ENCODE measurements around the gene SH3RF3. TPM values are rescaled to one million over a fixed set of nuclear protein-coding genes. Genes with fewer than 3 reads are reported as not detected.

SH3RF3 gene
- polyA plus RNA-seq, 1 of the 3 experiments (the other 2 are of a cell fraction), result 1.9 TPM

GRCh38 chr2:109422758-109423500 lies 293.9 kb downstream of the SH3RF3 start:
- Histone ChIP-seq H3K9ac (no peak overlapping the region), H3K36me3 (replicated peaks in 1 of 2; ENCODE audit: control insufficient read depth in 1 of 2, insufficient read depth in 2 of 2, low read length in 1 of 2) (no peaks in the 10 kb centered on the region), H3K4me1 (ENCODE audit: control insufficient read depth in 1 of 2, insufficient read depth in 2 of 2, low read depth in 1 of 2, low read length in 1 of 2) (peaks cover 9 to 11% of the 10 kb centered on the region in 2 experiments; a peak in 2 of 4 replicates), H3K4me2 (no peak overlapping the region), H3K79me2 (ENCODE audit: insufficient read depth) (no peaks in the 10 kb centered on the region), H3K27me3 (ENCODE audit: insufficient read depth) (no peaks in the 10 kb centered on the region), H3K9me3 (no peaks in the 10 kb centered on the region), H2AFZ (ENCODE audit: low read depth) (no peak overlapping the region), H3F3A (replicated peaks; ENCODE audit: insufficient read depth) (peaks cover 22% of the 10 kb centered on the region), H3K9me2 (no peaks in the 10 kb centered on the region), H4K20me1 (ENCODE audit: insufficient read depth) (peaks cover 5% of the 10 kb centered on the region; the same call in 1 of the 2 replicates), H3K4me3 (ENCODE audit: low read depth in 2 of 2, low read length in 1 of 2) (no peak overlapping the region), H3K27ac (ENCODE audit: low read depth in 2 of 2, low read length in 1 of 2) (no peak overlapping the region)
- DNase-seq, result no peak
- ChIA-PET CTCF (no interaction called here), POLR2A (no interaction called here)
- TF ChIP-seq CHD2 (IDR thresholded peaks at IDR 0.05; ENCODE audit: low read length, partially characterized antibody) (no peak), POLR2AphosphoS5 (IDR thresholded peaks at IDR 0.05; ENCODE audit: low read depth, low read length) (no peak), TCF12 (IDR thresholded peaks at IDR 0.05) (no peak), ELF1 (IDR thresholded peaks at IDR 0.05) (no peak), SMC3 (IDR thresholded peaks at IDR 0.05; ENCODE audit: low read depth, low read length) (no peak), MXI1 (IDR thresholded peaks at IDR 0.05; ENCODE audit: low read depth, low read length) (no peak), IRF3 (IDR thresholded peaks at IDR 0.05; ENCODE audit: low read depth, low read length) (no peak), NRF1 (IDR thresholded peaks at IDR 0.05; ENCODE audit: low read depth, low read length) (no peak), GATA2 (CRISPR knock-in tag; IDR thresholded peaks at IDR 0.05) (no peak), RCOR1 (IDR thresholded peaks at IDR 0.05; ENCODE audit: low read length) (no peak), EZH2phosphoT487 (IDR thresholded peaks at IDR 0.05; ENCODE audit: borderline replicate concordance, low read depth) (no peak), JUND (IDR thresholded peaks at IDR 0.05) (no peak), RXRA (IDR thresholded peaks at IDR 0.05; ENCODE audit: borderline replicate concordance, low read depth) (no peak)
- TF ChIP-seq, protein P1, sequence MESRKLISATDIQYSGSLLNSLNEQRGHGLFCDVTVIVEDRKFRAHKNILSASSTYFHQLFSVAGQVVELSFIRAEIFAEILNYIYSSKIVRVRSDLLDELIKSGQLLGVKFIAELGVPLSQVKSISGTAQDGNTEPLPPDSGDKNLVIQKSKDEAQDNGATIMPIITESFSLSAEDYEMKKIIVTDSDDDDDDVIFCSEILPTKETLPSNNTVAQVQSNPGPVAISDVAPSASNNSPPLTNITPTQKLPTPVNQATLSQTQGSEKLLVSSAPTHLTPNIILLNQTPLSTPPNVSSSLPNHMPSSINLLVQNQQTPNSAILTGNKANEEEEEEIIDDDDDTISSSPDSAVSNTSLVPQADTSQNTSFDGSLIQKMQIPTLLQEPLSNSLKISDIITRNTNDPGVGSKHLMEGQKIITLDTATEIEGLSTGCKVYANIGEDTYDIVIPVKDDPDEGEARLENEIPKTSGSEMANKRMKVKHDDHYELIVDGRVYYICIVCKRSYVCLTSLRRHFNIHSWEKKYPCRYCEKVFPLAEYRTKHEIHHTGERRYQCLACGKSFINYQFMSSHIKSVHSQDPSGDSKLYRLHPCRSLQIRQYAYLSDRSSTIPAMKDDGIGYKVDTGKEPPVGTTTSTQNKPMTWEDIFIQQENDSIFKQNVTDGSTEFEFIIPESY (IDR thresholded peaks at IDR 0.05; ENCODE audit: borderline replicate concordance, low read depth), result no peak
- TF ChIP-seq, protein P2, sequence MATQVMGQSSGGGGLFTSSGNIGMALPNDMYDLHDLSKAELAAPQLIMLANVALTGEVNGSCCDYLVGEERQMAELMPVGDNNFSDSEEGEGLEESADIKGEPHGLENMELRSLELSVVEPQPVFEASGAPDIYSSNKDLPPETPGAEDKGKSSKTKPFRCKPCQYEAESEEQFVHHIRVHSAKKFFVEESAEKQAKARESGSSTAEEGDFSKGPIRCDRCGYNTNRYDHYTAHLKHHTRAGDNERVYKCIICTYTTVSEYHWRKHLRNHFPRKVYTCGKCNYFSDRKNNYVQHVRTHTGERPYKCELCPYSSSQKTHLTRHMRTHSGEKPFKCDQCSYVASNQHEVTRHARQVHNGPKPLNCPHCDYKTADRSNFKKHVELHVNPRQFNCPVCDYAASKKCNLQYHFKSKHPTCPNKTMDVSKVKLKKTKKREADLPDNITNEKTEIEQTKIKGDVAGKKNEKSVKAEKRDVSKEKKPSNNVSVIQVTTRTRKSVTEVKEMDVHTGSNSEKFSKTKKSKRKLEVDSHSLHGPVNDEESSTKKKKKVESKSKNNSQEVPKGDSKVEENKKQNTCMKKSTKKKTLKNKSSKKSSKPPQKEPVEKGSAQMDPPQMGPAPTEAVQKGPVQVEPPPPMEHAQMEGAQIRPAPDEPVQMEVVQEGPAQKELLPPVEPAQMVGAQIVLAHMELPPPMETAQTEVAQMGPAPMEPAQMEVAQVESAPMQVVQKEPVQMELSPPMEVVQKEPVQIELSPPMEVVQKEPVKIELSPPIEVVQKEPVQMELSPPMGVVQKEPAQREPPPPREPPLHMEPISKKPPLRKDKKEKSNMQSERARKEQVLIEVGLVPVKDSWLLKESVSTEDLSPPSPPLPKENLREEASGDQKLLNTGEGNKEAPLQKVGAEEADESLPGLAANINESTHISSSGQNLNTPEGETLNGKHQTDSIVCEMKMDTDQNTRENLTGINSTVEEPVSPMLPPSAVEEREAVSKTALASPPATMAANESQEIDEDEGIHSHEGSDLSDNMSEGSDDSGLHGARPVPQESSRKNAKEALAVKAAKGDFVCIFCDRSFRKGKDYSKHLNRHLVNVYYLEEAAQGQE (IDR thresholded peaks at IDR 0.05; ENCODE audit: low read depth, low read length), result no peak
- TF ChIP-seq, protein P3, sequence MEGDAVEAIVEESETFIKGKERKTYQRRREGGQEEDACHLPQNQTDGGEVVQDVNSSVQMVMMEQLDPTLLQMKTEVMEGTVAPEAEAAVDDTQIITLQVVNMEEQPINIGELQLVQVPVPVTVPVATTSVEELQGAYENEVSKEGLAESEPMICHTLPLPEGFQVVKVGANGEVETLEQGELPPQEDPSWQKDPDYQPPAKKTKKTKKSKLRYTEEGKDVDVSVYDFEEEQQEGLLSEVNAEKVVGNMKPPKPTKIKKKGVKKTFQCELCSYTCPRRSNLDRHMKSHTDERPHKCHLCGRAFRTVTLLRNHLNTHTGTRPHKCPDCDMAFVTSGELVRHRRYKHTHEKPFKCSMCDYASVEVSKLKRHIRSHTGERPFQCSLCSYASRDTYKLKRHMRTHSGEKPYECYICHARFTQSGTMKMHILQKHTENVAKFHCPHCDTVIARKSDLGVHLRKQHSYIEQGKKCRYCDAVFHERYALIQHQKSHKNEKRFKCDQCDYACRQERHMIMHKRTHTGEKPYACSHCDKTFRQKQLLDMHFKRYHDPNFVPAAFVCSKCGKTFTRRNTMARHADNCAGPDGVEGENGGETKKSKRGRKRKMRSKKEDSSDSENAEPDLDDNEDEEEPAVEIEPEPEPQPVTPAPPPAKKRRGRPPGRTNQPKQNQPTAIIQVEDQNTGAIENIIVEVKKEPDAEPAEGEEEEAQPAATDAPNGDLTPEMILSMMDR (IDR thresholded peaks at IDR 0.05), result no peak
- TF ChIP-seq, protein P4, sequence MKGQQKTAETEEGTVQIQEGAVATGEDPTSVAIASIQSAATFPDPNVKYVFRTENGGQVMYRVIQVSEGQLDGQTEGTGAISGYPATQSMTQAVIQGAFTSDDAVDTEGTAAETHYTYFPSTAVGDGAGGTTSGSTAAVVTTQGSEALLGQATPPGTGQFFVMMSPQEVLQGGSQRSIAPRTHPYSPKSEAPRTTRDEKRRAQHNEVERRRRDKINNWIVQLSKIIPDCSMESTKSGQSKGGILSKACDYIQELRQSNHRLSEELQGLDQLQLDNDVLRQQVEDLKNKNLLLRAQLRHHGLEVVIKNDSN (IDR thresholded peaks at IDR 0.05; ENCODE audit: borderline replicate concordance, low read depth), result no peak
- TF ChIP-seq, protein P5, sequence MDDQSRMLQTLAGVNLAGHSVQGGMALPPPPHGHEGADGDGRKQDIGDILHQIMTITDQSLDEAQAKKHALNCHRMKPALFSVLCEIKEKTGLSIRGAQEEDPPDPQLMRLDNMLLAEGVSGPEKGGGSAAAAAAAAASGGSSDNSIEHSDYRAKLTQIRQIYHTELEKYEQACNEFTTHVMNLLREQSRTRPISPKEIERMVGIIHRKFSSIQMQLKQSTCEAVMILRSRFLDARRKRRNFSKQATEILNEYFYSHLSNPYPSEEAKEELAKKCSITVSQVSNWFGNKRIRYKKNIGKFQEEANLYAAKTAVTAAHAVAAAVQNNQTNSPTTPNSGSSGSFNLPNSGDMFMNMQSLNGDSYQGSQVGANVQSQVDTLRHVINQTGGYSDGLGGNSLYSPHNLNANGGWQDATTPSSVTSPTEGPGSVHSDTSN (IDR thresholded peaks at IDR 0.05), result no peak
- TF ChIP-seq, protein P6, sequence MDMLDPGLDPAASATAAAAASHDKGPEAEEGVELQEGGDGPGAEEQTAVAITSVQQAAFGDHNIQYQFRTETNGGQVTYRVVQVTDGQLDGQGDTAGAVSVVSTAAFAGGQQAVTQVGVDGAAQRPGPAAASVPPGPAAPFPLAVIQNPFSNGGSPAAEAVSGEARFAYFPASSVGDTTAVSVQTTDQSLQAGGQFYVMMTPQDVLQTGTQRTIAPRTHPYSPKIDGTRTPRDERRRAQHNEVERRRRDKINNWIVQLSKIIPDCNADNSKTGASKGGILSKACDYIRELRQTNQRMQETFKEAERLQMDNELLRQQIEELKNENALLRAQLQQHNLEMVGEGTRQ (IDR thresholded peaks at IDR 0.05; ENCODE audit: borderline replicate concordance, low read depth, low read length), result no peak
- WGBS (ENCODE audit: low lambda C conversion rate), result 79% methylated on average over 11 of the region's 16 CpGs

Data from SK-N-SH (cell line).